Urinary bladder (tissue), 4 donors: ENCODE measurements around the gene XPR1. TPM values are rescaled to one million over a fixed set of nuclear protein-coding genes. Genes with fewer than 3 reads are reported as not detected.
"Not testable (repeated sequence)": the region's sequence is repeated elsewhere in the genome, so short reads cannot be mapped to it uniquely, and the experiment has no call there.

Experiments
- DNase-seq: peaks from one replicate; pipeline ENCODE4 v3.0.0-alpha.2; 2015; ENCODE audit errors: extremely low spot score
- H3K27ac ChIP-seq: one replicate; pipeline ENCODE4 v1.5.1; 2013; ENCODE audit warnings: low read depth, mild to moderate bottlenecking, moderate library complexity
- H3K36me3 ChIP-seq: one replicate; pipeline ENCODE4 v1.6.1; 2013; ENCODE audit warnings: mild to moderate bottlenecking, moderate library complexity; ENCODE audit not compliant: insufficient read depth
- H3K4me1 ChIP-seq: one replicate; pipeline ENCODE4 v1.6.1; 2013; ENCODE audit warnings: mild to moderate bottlenecking, moderate library complexity; ENCODE audit not compliant: insufficient read depth
- H3K4me3 ChIP-seq: one replicate; pipeline ENCODE4 v1.5.1; 2013; ENCODE audit warnings: low read depth, low read length
- WGBS: extraction: QIAGEN DNeasy Blood & Tissue Kit; methylation state at CpG from one replicate; pipeline ENCODE4 v1.1.7; 2013; 5-methylcytosine and 5-hydroxymethylcytosine counted together
- polyA plus RNA-seq: library from polyadenylated mRNA; stranded (reverse); fragments of 200-250 nt; gene quantifications from one replicate; pipeline ENCODE4 v1.2.3, GENCODE V29; 2013
- total RNA-seq: library from RNA; depleted of rRNA; stranded (reverse); fragments of >200 nt; gene quantifications from one replicate; pipeline ENCODE4 v1.2.3, GENCODE V29; 2014
- donor health status: healthy with polysubstance abuse.
- donor health status: healthy.

XPR1 gene
- total and polyA plus RNA-seq, 2 donors, result 9.9 to 33.6 TPM

GRCh38 chr1:180796897-180797640 is 165.2 kb downstream of the XPR1 start:
- peaks cover 2% of the 10 kb centered on the region for H3K36me3 ChIP-seq
- H3K4me1 ChIP-seq, result no peaks in the 10 kb centered on the region
- no peak for DNase-seq
- no peak overlapping the region for H3K4me3 ChIP-seq
- H3K27ac ChIP-seq, result no peak overlapping the region
- WGBS, result 25% methylated on average over 1 of the region's 1 CpG

GRCh38 chr1:180800945-180801344 is 169.1 kb downstream of the XPR1 start:
- WGBS, result 77% methylated on average over 1 of the region's 1 CpG
- no peak overlapping the region for H3K27ac ChIP-seq
- no peaks in the 10 kb centered on the region for H3K4me1 ChIP-seq
- H3K36me3 ChIP-seq, result peaks cover 2% of the 10 kb centered on the region
- DNase-seq, result no peak
- H3K4me3 ChIP-seq, result no peak overlapping the region

GRCh38 chr1:180802813-180803212 is 171.0 kb downstream of the XPR1 start:
- peaks cover 2% of the 10 kb centered on the region for H3K36me3 ChIP-seq
- no peak overlapping the region for H3K27ac ChIP-seq
- H3K4me3 ChIP-seq, result no peak overlapping the region
- WGBS, result 96% methylated on average over 2 of the region's 2 CpGs
- no peak for DNase-seq
- H3K4me1 ChIP-seq, result no peaks in the 10 kb centered on the region

GRCh38 chr1:180805316-180805715 is 173.5 kb downstream of the XPR1 start:
- Histone ChIP-seq H3K4me3 (no peak overlapping the region), H3K36me3 (no peaks in the 10 kb centered on the region), H3K27ac (no peak overlapping the region), H3K4me1 (no peaks in the 10 kb centered on the region)
- DNase-seq, result no peak

- H3K36me3 ChIP-seq, result peaks cover 1% of the 10 kb centered on the region
- no peaks in the 10 kb centered on the region for H3K4me1 ChIP-seq
- H3K27ac ChIP-seq, result no peak overlapping the region
- 92% methylated on average over 2 of the region's 2 CpGs for WGBS
- no peak overlapping the region for H3K4me3 ChIP-seq
- no peak for DNase-seq
Measured at GRCh38 chr1:180811298-180811697, 179.5 kb downstream of the XPR1 start.

- no peak for DNase-seq
- H3K4me1 ChIP-seq, result no peaks in the 10 kb centered on the region
- H3K4me3 ChIP-seq, result no peak overlapping the region
- H3K36me3 ChIP-seq, result peaks cover 1% of the 10 kb centered on the region
- H3K27ac ChIP-seq, result no peak overlapping the region
Measured at GRCh38 chr1:180811886-180812285, 180.1 kb downstream of the XPR1 start.

GRCh38 chr1:180814258-180814657 is 182.4 kb downstream of the XPR1 start:
- H3K36me3 ChIP-seq, result peaks cover 1% of the 10 kb centered on the region
- H3K4me3 ChIP-seq, result no peak overlapping the region
- no peak overlapping the region for H3K27ac ChIP-seq
- H3K4me1 ChIP-seq, result no peaks in the 10 kb centered on the region
- no peak for DNase-seq

- no peak for DNase-seq
- H3K4me3 ChIP-seq, result no peak overlapping the region
- no peaks in the 10 kb centered on the region for H3K4me1 ChIP-seq
- H3K27ac ChIP-seq, result no peak overlapping the region
- peaks cover 1% of the 10 kb centered on the region for H3K36me3 ChIP-seq
- 40% methylated on average over 4 of the region's 4 CpGs for WGBS
Measured at GRCh38 chr1:180815188-180815587, 183.4 kb downstream of the XPR1 start.

GRCh38 chr1:180816132-180816531 is 184.3 kb downstream of the XPR1 start:
- H3K36me3 ChIP-seq, result peaks cover 1% of the 10 kb centered on the region
- DNase-seq, result no peak
- H3K27ac ChIP-seq, result no peak overlapping the region
- WGBS, result 91% methylated on average over 10 of the region's 10 CpGs
- H3K4me1 ChIP-seq, result no peaks in the 10 kb centered on the region
- no peak overlapping the region for H3K4me3 ChIP-seq

- Histone ChIP-seq H3K36me3 (peaks cover 1% of the 10 kb centered on the region), H3K4me3 (no peak overlapping the region), H3K27ac (no peak overlapping the region), H3K4me1 (no peaks in the 10 kb centered on the region)
- 91% methylated on average over 2 of the region's 2 CpGs for WGBS
- DNase-seq, result no peak
Measured at GRCh38 chr1:180821970-180822369, 190.1 kb downstream of the XPR1 start.

GRCh38 chr1:180831507-180831906 is 199.7 kb downstream of the XPR1 start:
- over 99% methylated on average over 2 of the region's 2 CpGs for WGBS
- not testable (repeated sequence) for H3K27ac ChIP-seq, DNase-seq, H3K4me3 ChIP-seq, H3K36me3 ChIP-seq, H3K4me1 ChIP-seq

GRCh38 chr1:180833180-180833579 is 201.4 kb downstream of the XPR1 start:
- H3K4me1 ChIP-seq, H3K36me3 ChIP-seq, H3K27ac ChIP-seq, H3K4me3 ChIP-seq, DNase-seq: not testable (repeated sequence)
- WGBS, result 96% methylated on average over 1 of the region's 1 CpG

GRCh38 chr1:180836449-180836848 is 204.6 kb downstream of the XPR1 start:
- no peak overlapping the region for H3K4me3 ChIP-seq
- no peaks in the 10 kb centered on the region for H3K36me3 ChIP-seq
- 94% methylated on average over 6 of the region's 6 CpGs for whole genome bisulfite sequencing
- H3K4me1 ChIP-seq, result no peaks in the 10 kb centered on the region
- H3K27ac ChIP-seq, result no peak overlapping the region
- DNase-seq, result no peak

GRCh38 chr1:180837020-180837419 is 205.2 kb downstream of the XPR1 start:
- H3K27ac ChIP-seq, result no peak overlapping the region
- DNase-seq, result no peak
- H3K4me3 ChIP-seq, result no peak overlapping the region
- H3K4me1 ChIP-seq, result no peaks in the 10 kb centered on the region
- WGBS, result 85% methylated on average over 3 of the region's 3 CpGs
- H3K36me3 ChIP-seq, result no peaks in the 10 kb centered on the region

GRCh38 chr1:180838535-180838934 is 206.7 kb downstream of the XPR1 start:
- DNase-seq, result no peak
- WGBS, result 96% methylated on average over 3 of the region's 3 CpGs
- Histone ChIP-seq H3K4me1 (no peaks in the 10 kb centered on the region), H3K36me3 (no peaks in the 10 kb centered on the region), H3K4me3 (no peak overlapping the region), H3K27ac (no peak overlapping the region)
